ENCODE measurements around the gene HIP1.

DNA sequence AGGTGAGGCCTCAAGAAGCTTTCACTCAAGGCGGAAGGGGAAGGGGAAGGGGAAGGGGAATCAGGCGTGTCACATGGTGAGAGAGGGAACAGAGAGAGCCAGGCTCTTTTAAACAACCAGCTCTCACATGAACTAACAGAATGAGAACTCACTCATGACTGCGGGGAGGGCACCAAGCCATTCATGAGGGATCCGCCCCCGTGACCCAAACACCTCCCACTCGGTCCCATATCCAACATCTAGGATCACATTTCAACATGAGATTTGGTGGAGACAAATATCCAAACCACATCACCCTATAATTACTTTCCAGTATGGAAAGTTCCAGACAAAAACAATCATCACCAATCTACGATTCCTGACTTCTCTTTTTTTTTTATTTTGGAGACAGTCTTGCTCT is 22.9 kb downstream of the HIP1 start:
- TF ChIP-seq REST (IDR thresholded peaks at IDR 0.05; ENCODE audit: low read depth) (no peak), TCF12 (IDR thresholded peaks at IDR 0.05; ENCODE audit: low read depth) (no peak), EP300 (IDR thresholded peaks at IDR 0.05; ENCODE audit: borderline replicate concordance) (no peak), TAF1 (IDR thresholded peaks at IDR 0.05; ENCODE audit: low read depth) (no peak), FOXM1 (IDR thresholded peaks at IDR 0.05; ENCODE audit: borderline replicate concordance, low read depth) (no peak)
- TF ChIP-seq, protein P1, sequence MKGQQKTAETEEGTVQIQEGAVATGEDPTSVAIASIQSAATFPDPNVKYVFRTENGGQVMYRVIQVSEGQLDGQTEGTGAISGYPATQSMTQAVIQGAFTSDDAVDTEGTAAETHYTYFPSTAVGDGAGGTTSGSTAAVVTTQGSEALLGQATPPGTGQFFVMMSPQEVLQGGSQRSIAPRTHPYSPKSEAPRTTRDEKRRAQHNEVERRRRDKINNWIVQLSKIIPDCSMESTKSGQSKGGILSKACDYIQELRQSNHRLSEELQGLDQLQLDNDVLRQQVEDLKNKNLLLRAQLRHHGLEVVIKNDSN (IDR thresholded peaks at IDR 0.05): no peak

All from Ishikawa (cell line).